K562 (cell line): ENCODE results near the gene USP43.

Experiments
- CBX8 ChIP-seq: fragments of 200-600 bp; sonication (generic); IDR thresholded peaks from 2 replicates; pipeline ENCODE4 v1.6.1; 2012; ENCODE audit warnings: borderline replicate concordance, mixed run types, low read depth, mild to moderate bottlenecking, moderate library complexity, mixed read lengths, low read length, control low read depth, inconsistent platforms; ENCODE audit not compliant: poor library complexity, severe bottlenecking; ENCODE audit errors: extremely low read depth
- EZH2 ChIP-seq: IDR thresholded peaks from 2 replicates; pipeline ENCODE4 v1.6.1; 2012; ENCODE audit warnings: low read depth, mild to moderate bottlenecking, inconsistent platforms, low read length, borderline replicate concordance
- FIP1L1 ChIP-seq: fragments of 200-400 bp; formaldehyde crosslinking; IDR thresholded peaks from 2 replicates; pipeline ENCODE4 v1.6.1; 2018; ENCODE audit warnings: mild to moderate bottlenecking, low read depth, low read length; ENCODE audit not compliant: poor library complexity, severe bottlenecking
- FOXA1 ChIP-seq: fragments of 450-650 bp; IDR thresholded peaks from 2 replicates; pipeline ENCODE4 v1.6.1; 2016; ENCODE audit warnings: mild to moderate bottlenecking, borderline replicate concordance
- FOXK2 ChIP-seq, 2 experiments: fragments of 450-650 bp; IDR thresholded peaks in 1 of 2; conservative IDR thresholded peaks in 1 of 2; 2 replicates each; pipeline ENCODE4 v1.6.1; 2016; ENCODE audit warnings: low read depth in 2 of 2, mild to moderate bottlenecking in 1 of 2
- HMG20A ChIP-seq: fragments of 450-650 bp; formaldehyde crosslinking; conservative IDR thresholded peaks from 2 replicates; pipeline ENCODE4 v1.4.0; 2020; ENCODE audit warnings: mild to moderate bottlenecking, mixed read lengths
- MTA2 ChIP-seq: fragments of 450-650 bp; IDR thresholded peaks from 2 replicates; pipeline ENCODE4 v1.6.1; 2016; ENCODE audit warnings: low read depth
- NR1H2 ChIP-seq: sonication (generic); formaldehyde crosslinking; IDR thresholded peaks from 2 replicates; pipeline ENCODE4 v1.4.0; 2020; ENCODE audit warnings: mild to moderate bottlenecking, missing genetic modification reagents
- NR3C1 ChIP-seq: sonication (generic); formaldehyde crosslinking; IDR thresholded peaks from 2 replicates; pipeline ENCODE4 v1.8.1; 2022; ENCODE audit warnings: missing genetic modification reagents
- ZNF253 ChIP-seq: fragments of 250-450 bp; sonication (Bioruptor Pico); conservative IDR thresholded peaks from 2 replicates; pipeline ENCODE4 v1.6.1; 2021; ENCODE audit warnings: mild to moderate bottlenecking
- TF ChIP-seq, protein P1 (sequence below), 3 experiments: IDR thresholded peaks in 2 of 3; conservative IDR thresholded peaks in 1 of 3; 2 replicates each; pipeline ENCODE4 v1.5.1; 2011 to 2012; ENCODE audit warnings: low read length in 3 of 3, mild to moderate bottlenecking in 3 of 3, control low read depth in 2 of 3, improper control_type of control experiment in 1 of 3, inconsistent platforms in 1 of 3, low read depth in 1 of 3, mixed read lengths in 1 of 3, moderate library complexity in 1 of 3; ENCODE audit not compliant: insufficient read depth in 2 of 3
- TF ChIP-seq, protein P2 (sequence below): fragments of 250-450 bp; sonication (Bioruptor Pico); IDR thresholded peaks from 2 replicates; pipeline ENCODE4 v1.4.0; 2020
- TF ChIP-seq, protein P3 (sequence below): IDR thresholded peaks from 3 replicates; pipeline ENCODE4 v1.6.1; 2011; ENCODE audit warnings: borderline replicate concordance, mild to moderate bottlenecking; ENCODE audit not compliant: insufficient read length, insufficient read depth

DNA sequence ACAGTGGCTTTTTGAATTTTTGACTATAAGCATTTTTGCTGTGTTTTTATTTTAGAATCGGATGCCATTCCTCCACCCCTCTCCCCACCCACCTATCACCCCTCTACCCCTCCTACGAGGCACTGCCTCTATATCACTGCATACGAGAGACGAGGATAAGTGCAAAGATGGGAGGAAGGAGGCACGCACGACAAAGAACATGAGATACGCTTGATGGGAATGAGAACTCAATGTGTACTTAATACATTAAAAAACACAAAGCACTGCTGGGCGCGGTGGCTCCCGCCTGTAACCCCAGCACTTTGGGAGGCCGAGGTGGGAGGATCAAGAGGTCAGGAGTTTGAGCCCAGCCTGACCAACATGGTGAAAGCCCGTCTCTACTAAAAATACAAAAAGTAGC, 8.8 kb upstream of the USP43 start:
- TF ChIP-seq HMG20A (CRISPR knock-in tag): no peak
- no peak for TF ChIP-seq FIP1L1
- no peak for TF ChIP-seq MTA2
- TF ChIP-seq, protein P1, sequence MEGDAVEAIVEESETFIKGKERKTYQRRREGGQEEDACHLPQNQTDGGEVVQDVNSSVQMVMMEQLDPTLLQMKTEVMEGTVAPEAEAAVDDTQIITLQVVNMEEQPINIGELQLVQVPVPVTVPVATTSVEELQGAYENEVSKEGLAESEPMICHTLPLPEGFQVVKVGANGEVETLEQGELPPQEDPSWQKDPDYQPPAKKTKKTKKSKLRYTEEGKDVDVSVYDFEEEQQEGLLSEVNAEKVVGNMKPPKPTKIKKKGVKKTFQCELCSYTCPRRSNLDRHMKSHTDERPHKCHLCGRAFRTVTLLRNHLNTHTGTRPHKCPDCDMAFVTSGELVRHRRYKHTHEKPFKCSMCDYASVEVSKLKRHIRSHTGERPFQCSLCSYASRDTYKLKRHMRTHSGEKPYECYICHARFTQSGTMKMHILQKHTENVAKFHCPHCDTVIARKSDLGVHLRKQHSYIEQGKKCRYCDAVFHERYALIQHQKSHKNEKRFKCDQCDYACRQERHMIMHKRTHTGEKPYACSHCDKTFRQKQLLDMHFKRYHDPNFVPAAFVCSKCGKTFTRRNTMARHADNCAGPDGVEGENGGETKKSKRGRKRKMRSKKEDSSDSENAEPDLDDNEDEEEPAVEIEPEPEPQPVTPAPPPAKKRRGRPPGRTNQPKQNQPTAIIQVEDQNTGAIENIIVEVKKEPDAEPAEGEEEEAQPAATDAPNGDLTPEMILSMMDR (IDR thresholded peaks at IDR 0.05 in 2 of 3, conservative IDR thresholded peaks at IDR 0.05 in 1 of 3; ENCODE audit: insufficient read depth in 2 of 3, low read depth in 1 of 3, low read length in 3 of 3): no peak
- no peak for TF ChIP-seq ZNF253 (CRISPR knock-in tag)
- TF ChIP-seq, protein P2, sequence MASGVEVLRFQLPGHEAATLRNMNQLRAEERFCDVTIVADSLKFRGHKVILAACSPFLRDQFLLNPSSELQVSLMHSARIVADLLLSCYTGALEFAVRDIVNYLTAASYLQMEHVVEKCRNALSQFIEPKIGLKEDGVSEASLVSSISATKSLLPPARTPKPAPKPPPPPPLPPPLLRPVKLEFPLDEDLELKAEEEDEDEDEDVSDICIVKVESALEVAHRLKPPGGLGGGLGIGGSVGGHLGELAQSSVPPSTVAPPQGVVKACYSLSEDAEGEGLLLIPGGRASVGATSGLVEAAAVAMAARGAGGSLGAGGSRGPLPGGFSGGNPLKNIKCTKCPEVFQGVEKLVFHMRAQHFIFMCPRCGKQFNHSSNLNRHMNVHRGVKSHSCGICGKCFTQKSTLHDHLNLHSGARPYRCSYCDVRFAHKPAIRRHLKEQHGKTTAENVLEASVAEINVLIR (CRISPR knock-in tag): no peak
- TF ChIP-seq, protein P3, sequence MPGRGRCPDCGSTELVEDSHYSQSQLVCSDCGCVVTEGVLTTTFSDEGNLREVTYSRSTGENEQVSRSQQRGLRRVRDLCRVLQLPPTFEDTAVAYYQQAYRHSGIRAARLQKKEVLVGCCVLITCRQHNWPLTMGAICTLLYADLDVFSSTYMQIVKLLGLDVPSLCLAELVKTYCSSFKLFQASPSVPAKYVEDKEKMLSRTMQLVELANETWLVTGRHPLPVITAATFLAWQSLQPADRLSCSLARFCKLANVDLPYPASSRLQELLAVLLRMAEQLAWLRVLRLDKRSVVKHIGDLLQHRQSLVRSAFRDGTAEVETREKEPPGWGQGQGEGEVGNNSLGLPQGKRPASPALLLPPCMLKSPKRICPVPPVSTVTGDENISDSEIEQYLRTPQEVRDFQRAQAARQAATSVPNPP: no peak
- TF ChIP-seq EZH2: no peak
- TF ChIP-seq CBX8: no peak
- no peak for TF ChIP-seq NR1H2 (CRISPR knock-in tag)
- TF ChIP-seq NR3C1: no peak
- TF ChIP-seq FOXA1: no peak
- no peak for TF ChIP-seq FOXK2 (conservative IDR thresholded peaks at IDR 0.05 in 1 of 2, IDR thresholded peaks at IDR 0.05 in 1 of 2; ENCODE audit: low read depth in 2 of 2)
